DOHH2 (cell line): ENCODE measurements around the gene TUBB2A.
"Not testable (repeated sequence)": the region's sequence is repeated elsewhere in the genome, so short reads cannot be mapped to it uniquely, and the experiment has no call there.

Experiments used
- H3F3A ChIP-seq: fragments of 200-600 bp; sonication (generic), shearing (Covaris generic); 2 replicates; pipeline ENCODE4 v1.6.0; 2016; ENCODE audit warnings: antibody characterized with exemption, mild to moderate bottlenecking; ENCODE audit not compliant: control insufficient read depth, insufficient read depth
- H3K27ac ChIP-seq: fragments of 200-600 bp; sonication (generic); 2 replicates; pipeline ENCODE4 v1.5.1; 2014; ENCODE audit warnings: low read depth, mild to moderate bottlenecking, low read length, moderate library complexity
- H3K27me3 ChIP-seq: fragments of 200-600 bp; sonication (generic); 2 replicates; pipeline ENCODE4 v1.6.1; 2014; ENCODE audit warnings: mild to moderate bottlenecking, low read length, mixed read lengths; ENCODE audit not compliant: control insufficient read depth
- H3K36me3 ChIP-seq: fragments of 200-600 bp; sonication (generic); 2 replicates; pipeline ENCODE4 v1.6.1; 2014; ENCODE audit warnings: mild to moderate bottlenecking, low read length, moderate library complexity, mixed read lengths; ENCODE audit not compliant: control insufficient read depth
- H3K4me1 ChIP-seq: fragments of 200-600 bp; sonication (generic); 2 replicates; pipeline ENCODE4 v1.6.1; 2014; ENCODE audit warnings: mild to moderate bottlenecking, low read length, mixed read lengths; ENCODE audit not compliant: control insufficient read depth
- H3K4me2 ChIP-seq: fragments of 200-600 bp; sonication (generic); 2 replicates; pipeline ENCODE4 v1.6.0; 2014; ENCODE audit warnings: mild to moderate bottlenecking, low read length, moderate library complexity
- H3K4me3 ChIP-seq: fragments of 200-600 bp; sonication (generic); 2 replicates; pipeline ENCODE4 v1.5.1; 2014; ENCODE audit warnings: mild to moderate bottlenecking, low read length, mixed read lengths
- H3K79me2 ChIP-seq: fragments of 200-600 bp; sonication (generic); 2 replicates; pipeline ENCODE4 v1.6.1; 2014; ENCODE audit warnings: mild to moderate bottlenecking, low read length, mixed read lengths; ENCODE audit not compliant: control insufficient read depth
- H3K9me2 ChIP-seq: fragments of 200-600 bp; sonication (generic); replicated peaks from 2 replicates; pipeline ENCODE4 v1.6.1; 2014; ENCODE audit warnings: mild to moderate bottlenecking, low read length, mixed read lengths; ENCODE audit not compliant: control insufficient read depth
- H3K9me3 ChIP-seq: fragments of 200-600 bp; sonication (generic); 2 replicates; pipeline ENCODE4 v1.6.1; 2014; ENCODE audit warnings: antibody characterized with exemption, low read length, mixed read lengths; ENCODE audit not compliant: control insufficient read depth, insufficient read depth
- H4K20me1 ChIP-seq: fragments of 200-600 bp; sonication (generic); 2 replicates; pipeline ENCODE4 v1.6.0; 2014; ENCODE audit warnings: low read depth, mild to moderate bottlenecking, antibody characterized with exemption, low read length, moderate library complexity; ENCODE audit not compliant: control insufficient read depth, insufficient read depth
- CTCF ChIP-seq: fragments of 200-600 bp; sonication (generic); IDR thresholded peaks from one replicate; pipeline ENCODE4 v1.5.1; 2014; ENCODE audit warnings: antibody characterized with exemption, mild to moderate bottlenecking, low read depth, low read length; ENCODE audit not compliant: poor library complexity, severe bottlenecking
- EZH2phosphoT487 ChIP-seq: fragments of 200-600 bp; sonication (generic); IDR thresholded peaks from 2 replicates; pipeline ENCODE4 v1.6.1; 2017; ENCODE audit warnings: borderline replicate concordance, mild to moderate bottlenecking, antibody characterized with exemption, low read length, moderate library complexity, mixed read lengths

Gene TUBB2A

DNA sequence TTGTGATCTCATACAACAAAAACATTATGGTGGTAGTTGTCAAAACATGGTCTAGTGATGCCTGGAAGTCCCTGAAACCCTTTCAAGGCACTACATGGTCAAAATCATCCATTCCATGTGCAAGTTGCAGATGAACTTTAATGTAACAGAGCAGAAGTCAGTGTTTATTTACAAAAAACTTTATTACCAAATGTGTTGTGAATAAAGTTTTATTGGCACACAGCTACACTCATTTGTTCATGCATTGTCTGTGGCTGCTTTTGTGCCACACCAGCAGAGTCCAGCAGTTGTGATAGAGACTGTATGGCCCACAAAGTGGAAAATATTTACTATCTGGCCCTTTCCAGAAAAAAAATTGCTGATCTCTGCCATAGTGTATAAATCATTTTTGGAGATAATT lies 43.3 kb upstream of the TUBB2A start:
- Histone ChIP-seq H3K36me3 (no peaks in the 10 kb centered on the region), H3K27ac (no peak overlapping the region), H3F3A (peaks cover 19% of the 10 kb centered on the region), H3K9me2 (no peaks in the 10 kb centered on the region), H3K27me3 (no peaks in the 10 kb centered on the region), H3K4me2 (no peak overlapping the region), H3K9me3 (peaks cover 3% of the 10 kb centered on the region; the same call in 1 of the 2 replicates), H3K4me1 (peaks cover 39% of the 10 kb centered on the region), H3K79me2 (no peaks in the 10 kb centered on the region), H3K4me3 (no peak overlapping the region), H4K20me1 (no peaks in the 10 kb centered on the region)
- TF ChIP-seq EZH2phosphoT487: no peak
- TF ChIP-seq CTCF: no peak

DNA sequence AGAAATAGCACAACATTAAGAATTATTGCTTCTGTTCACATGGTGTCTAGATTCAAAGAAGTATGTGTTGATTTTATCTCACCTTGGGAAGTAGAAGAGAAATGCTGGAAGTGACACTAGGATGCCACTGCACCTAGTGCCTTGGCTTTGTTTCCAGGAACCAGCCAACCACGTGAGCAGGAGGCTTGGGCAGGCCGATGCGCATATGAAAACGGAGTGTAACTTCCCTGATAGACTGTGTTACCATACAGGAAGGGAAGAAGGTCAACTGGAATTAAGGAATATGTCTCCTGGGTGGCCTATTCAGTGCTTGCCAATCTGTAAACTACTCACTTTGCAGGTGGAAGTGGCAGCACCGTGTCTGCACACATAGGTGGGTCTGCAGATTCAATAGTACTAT lies 42.0 kb upstream of the TUBB2A start:
- no peaks in the 10 kb centered on the region for H3K36me3 ChIP-seq
- TF ChIP-seq CTCF (no peak), EZH2phosphoT487 (no peak)
- H4K20me1 ChIP-seq: no peaks in the 10 kb centered on the region
- no peaks in the 10 kb centered on the region for H3K79me2 ChIP-seq
- no peaks in the 10 kb centered on the region for H3K27me3 ChIP-seq
- H3K4me3 ChIP-seq: no peak overlapping the region
- peaks cover 40% of the 10 kb centered on the region for H3K4me1 ChIP-seq
- H3F3A ChIP-seq: peaks cover 14% of the 10 kb centered on the region
- peaks cover under 1% of the 10 kb centered on the region; the same call in 1 of the 2 replicates for H3K9me3 ChIP-seq
- H3K4me2 ChIP-seq: no peak overlapping the region
- no peak overlapping the region for H3K27ac ChIP-seq
- H3K9me2 ChIP-seq: no peaks in the 10 kb centered on the region

DNA sequence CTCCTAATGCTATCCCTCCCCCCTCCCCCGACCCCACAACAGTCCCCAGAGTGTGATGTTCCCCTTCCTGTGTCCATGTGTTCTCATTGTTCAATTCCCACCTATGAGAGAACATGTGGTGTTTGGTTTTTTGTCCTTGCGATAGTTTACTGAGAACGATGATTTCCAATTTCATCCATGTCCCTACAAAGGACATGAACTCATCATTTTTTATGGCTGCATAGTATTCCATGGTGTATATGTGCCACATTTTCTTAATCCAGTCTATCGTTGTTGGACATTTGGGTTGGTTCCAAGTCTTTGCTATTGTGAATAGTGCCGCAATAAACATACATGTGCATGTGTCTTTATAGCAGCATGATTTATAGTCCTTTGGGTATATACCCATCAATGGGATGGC lies 40.4 kb upstream of the TUBB2A start:
- not testable (repeated sequence) for H4K20me1 ChIP-seq, H3K4me2 ChIP-seq, H3K79me2 ChIP-seq, H3K27ac ChIP-seq, H3K4me3 ChIP-seq, H3K9me3 ChIP-seq, H3F3A ChIP-seq, H3K27me3 ChIP-seq, H3K36me3 ChIP-seq, H3K9me2 ChIP-seq
- peaks cover 25% of the 10 kb centered on the region for H3K4me1 ChIP-seq

GRCh38 chr6:3196770-3197169 lies 39.4 kb upstream of the TUBB2A start:
- no peaks in the 10 kb centered on the region; the same call in 1 of the 2 replicates for H3K9me3 ChIP-seq

More at GRCh38 chr6:3196770-3197169, 39.4 kb upstream of the TUBB2A start:
- Histone ChIP-seq H3K79me2 (no peaks in the 10 kb centered on the region), H3K4me1 (peaks cover 19% of the 10 kb centered on the region), H3K27ac (no peak overlapping the region), H4K20me1 (no peaks in the 10 kb centered on the region), H3K4me3 (no peak overlapping the region), H3K36me3 (no peaks in the 10 kb centered on the region), H3F3A (no peaks in the 10 kb centered on the region), H3K27me3 (no peaks in the 10 kb centered on the region), H3K9me2 (no peaks in the 10 kb centered on the region), H3K4me2 (no peak overlapping the region)
- no peak for TF ChIP-seq EZH2phosphoT487
- TF ChIP-seq CTCF: no peak
